RPMI7951 (cell line): ENCODE data around the gene TMEM95. TPM values are rescaled to one million over a fixed set of nuclear protein-coding genes. Genes with fewer than 3 reads are reported as not detected.

Experiments
- DNase-seq: peaks from one replicate; pipeline ENCODE4 v3.0.0-alpha.2; 2012; ENCODE audit warnings: low read depth
- total RNA-seq: library from RNA; depleted of rRNA; stranded (reverse); fragments of >200 nt; shearing (Covaris generic); gene quantifications from 2 replicates; pipeline ENCODE4 v1.2.3, GENCODE V29; 2014; rRNA removed

TMEM95 gene
- total RNA-seq, 1 experiment from 2014 or later, result not detected

- peak; percentile 99 for DNase-seq
Observed at GRCh38 chr17:7403977-7404736, 49.2 kb downstream of the TMEM95 start, which contains the start of gene TMEM256. Gene TMEM256 (minus strand): TSS chr17:7404097. CDS start chr17:7404084, 13 bp downstream.

GRCh38 chr17:7404737-7405349, 49.9 kb downstream of the TMEM95 start:
- no peak for DNase-seq

GRCh38 chr17:7405350-7406234, 50.6 kb downstream of the TMEM95 start:
- no peak for DNase-seq

- DNase-seq, result no peak
Observed at GRCh38 chr17:7406235-7406825, 51.4 kb downstream of the TMEM95 start.

Other genes starting within 250 kb of the TMEM95 start
- not detected in 2 replicates for gene ASGR2, start 240.3 kb upstream of the TMEM95 start, total RNA-seq
- not detected in 2 replicates for gene ASGR1, start 175.8 kb upstream of the TMEM95 start, total RNA-seq
- gene DLG4, start 135.3 kb upstream of the TMEM95 start, total RNA-seq, result 6.5 and 6.6 TPM in 2 replicates
- 287 and 295 TPM in 2 replicates for gene ACADVL, start 135.2 kb upstream of the TMEM95 start, total RNA-seq
- 24.6 and 25.0 TPM in 2 replicates for gene DVL2, start 120.6 kb upstream of the TMEM95 start, total RNA-seq
- 24.7 and 40.3 TPM in 2 replicates for gene PHF23, start 115.7 kb upstream of the TMEM95 start, total RNA-seq
- gene GABARAP, start 112.7 kb upstream of the TMEM95 start, total RNA-seq, result 451 and 468 TPM in 2 replicates
- gene CTDNEP1, start 103.4 kb upstream of the TMEM95 start, total RNA-seq, result 37.4 and 38.0 TPM in 2 replicates
- 23.7 and 28.2 TPM in 2 replicates for gene ELP5, start 102.9 kb upstream of the TMEM95 start, total RNA-seq
- 0.48 and 2.0 TPM in 2 replicates for gene CLDN7, start 92.7 kb upstream of the TMEM95 start, total RNA-seq
- 0.20 TPM in 1 of 2 replicates, not detected in the other for gene SLC2A4, start 73.4 kb upstream of the TMEM95 start, total RNA-seq
- 0.49 and 0.60 TPM in 2 replicates for gene YBX2, start 60.5 kb upstream of the TMEM95 start, total RNA-seq
- gene EIF5A, start 47.5 kb upstream of the TMEM95 start, total RNA-seq, result 414 and 526 TPM in 2 replicates
- 92.7 and 97.9 TPM in 2 replicates for gene GPS2, start 39.8 kb upstream of the TMEM95 start, total RNA-seq
- gene NEURL4, start 25.8 kb upstream of the TMEM95 start, total RNA-seq, result 3.5 and 4.8 TPM in 2 replicates
- gene ACAP1, start 18.6 kb upstream of the TMEM95 start, total RNA-seq, result 0.12 and 0.20 TPM in 2 replicates
- 3.4 and 5.1 TPM in 2 replicates for gene KCTD11, start 3.0 kb upstream of the TMEM95 start, total RNA-seq
- gene TNK1, start 25.9 kb downstream of the TMEM95 start, total RNA-seq, result 0.60 and 0.78 TPM in 2 replicates
- gene PLSCR3, start 39.4 kb downstream of the TMEM95 start, total RNA-seq, result 20.8 and 23.2 TPM in 2 replicates
- gene TMEM256, start 48.9 kb downstream of the TMEM95 start, total RNA-seq, result 177 and 229 TPM in 2 replicates
- 3.7 and 4.2 TPM in 2 replicates for gene NLGN2, start 52.7 kb downstream of the TMEM95 start, total RNA-seq
- gene SPEM1, start 65.2 kb downstream of the TMEM95 start, total RNA-seq, result 0.10 TPM in 1 of 2 replicates, not detected in the other
- gene SPEM2, start 70.5 kb downstream of the TMEM95 start, total RNA-seq, result not detected in 2 replicates
- gene SPEM3, start 73.7 kb downstream of the TMEM95 start, total RNA-seq, result not detected in 2 replicates
- 2.9 and 5.5 TPM in 2 replicates for gene TMEM102, start 80.3 kb downstream of the TMEM95 start, total RNA-seq
- gene FGF11, start 84.4 kb downstream of the TMEM95 start, total RNA-seq, result 2.0 and 4.1 TPM in 2 replicates
- gene CHRNB1, start 89.9 kb downstream of the TMEM95 start, total RNA-seq, result 10.4 and 11.9 TPM in 2 replicates
- gene ZBTB4, start 124.5 kb downstream of the TMEM95 start, total RNA-seq, result 14.3 and 14.8 TPM in 2 replicates
- gene SLC35G6, start 126.3 kb downstream of the TMEM95 start, total RNA-seq, result not detected in 2 replicates
- gene POLR2A, start 129.2 kb downstream of the TMEM95 start, total RNA-seq, result 15.4 and 22.3 TPM in 2 replicates
- gene TNFSF12, start 193.9 kb downstream of the TMEM95 start, total RNA-seq, result 8.8 and 9.2 TPM in 2 replicates
- 0.10 and 0.60 TPM in 2 replicates for gene TNFSF13, start 203.6 kb downstream of the TMEM95 start, total RNA-seq
- 53.5 and 59.0 TPM in 2 replicates for gene SENP3, start 206.8 kb downstream of the TMEM95 start, total RNA-seq
- gene CD68, start 224.5 kb downstream of the TMEM95 start, total RNA-seq, result 35.3 and 44.1 TPM in 2 replicates
- gene MPDU1, start 228.7 kb downstream of the TMEM95 start, total RNA-seq, result 166 and 211 TPM in 2 replicates
- gene SOX15, start 234.9 kb downstream of the TMEM95 start, total RNA-seq, result not detected in 2 replicates